ENCODE data around the gene MFAP3. TPM values are rescaled to one million over a fixed set of nuclear protein-coding genes. Genes with fewer than 3 reads are reported as not detected.

MFAP3 gene
- total and polyA plus RNA-seq, 2 of the 13 experiments (the other 11 are each of a cell fraction or from before 2014, with no cell fraction given) = 12.1 to 28.3 TPM

DNA sequence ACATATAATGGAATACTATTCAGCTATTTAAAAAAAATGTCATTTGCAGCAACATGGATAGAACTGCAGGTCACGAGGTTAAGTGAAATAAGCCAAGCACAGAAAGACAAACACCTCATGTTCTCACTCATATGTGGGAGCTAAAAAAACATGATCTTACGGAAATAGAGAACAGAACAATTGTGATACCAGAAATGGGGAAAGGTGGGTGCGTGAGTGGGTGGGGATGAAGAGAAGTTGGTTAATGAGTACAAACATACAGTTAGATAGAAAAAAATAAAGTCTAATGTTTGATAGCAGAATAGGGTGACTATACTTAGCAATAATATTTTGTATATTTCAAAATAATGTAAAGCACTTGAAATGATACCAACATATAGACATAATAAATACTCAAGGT is 38.8 kb upstream of the MFAP3 start:
- DNase-seq (ENCODE audit: low spot score) (no peak), FAIRE-seq (no peak)
- CTCF ChIA-PET (ENCODE audit: low intra/inter-chr PET ratio, low total read pairs) = no interaction called here

More for the DNA sequence above, 38.8 kb upstream of the MFAP3 start:
- no TSS peak for BruUV-seq (replicated peaks)
- H3K4me2 ChIP-seq (ENCODE audit: low read depth, low read length) = no peak overlapping the region
- H3K27ac ChIP-seq (ENCODE audit: extremely low read length, insufficient read depth, low read length) = no peak overlapping the region
- in situ Hi-C loops (cut with HindIII; ENCODE audit: extremely low pct_ligation_motif_present, low pct_unique_long_range_greater_than_20kb) (no loop called here), intact Hi-C loops (cut with micrococcal nuclease; ENCODE audit: unreplicated experiment) (no loop called here)
- H3K36me3 ChIP-seq (replicated peaks in 1 of 2; ENCODE audit: control insufficient read depth in 1 of 2, insufficient read depth in 2 of 2, low read length in 2 of 2) = no peaks in the 10 kb centered on the region
- TF ChIP-seq TOE1 (CRISPR knock-in tag; IDR thresholded peaks at IDR 0.05) (no peak), BRD4 (CRISPR knock-in tag; IDR thresholded peaks at IDR 0.05) (no peak), GPBP1L1 (CRISPR knock-in tag; IDR thresholded peaks at IDR 0.05) (no peak), HNF4A (CRISPR knock-in tag; IDR thresholded peaks at IDR 0.05) (no peak), ZNF687 (CRISPR knock-in tag; IDR thresholded peaks at IDR 0.05) (no peak), ZNF10 (CRISPR knock-in tag; IDR thresholded peaks at IDR 0.05; ENCODE audit: borderline replicate concordance, low read depth) (no peak), SP5 (CRISPR knock-in tag; IDR thresholded peaks at IDR 0.05; ENCODE audit: borderline replicate concordance, low read depth) (no peak), CENPT (CRISPR knock-in tag; IDR thresholded peaks at IDR 0.05; ENCODE audit: low read depth) (no peak)
- TF ChIP-seq, protein P1, sequence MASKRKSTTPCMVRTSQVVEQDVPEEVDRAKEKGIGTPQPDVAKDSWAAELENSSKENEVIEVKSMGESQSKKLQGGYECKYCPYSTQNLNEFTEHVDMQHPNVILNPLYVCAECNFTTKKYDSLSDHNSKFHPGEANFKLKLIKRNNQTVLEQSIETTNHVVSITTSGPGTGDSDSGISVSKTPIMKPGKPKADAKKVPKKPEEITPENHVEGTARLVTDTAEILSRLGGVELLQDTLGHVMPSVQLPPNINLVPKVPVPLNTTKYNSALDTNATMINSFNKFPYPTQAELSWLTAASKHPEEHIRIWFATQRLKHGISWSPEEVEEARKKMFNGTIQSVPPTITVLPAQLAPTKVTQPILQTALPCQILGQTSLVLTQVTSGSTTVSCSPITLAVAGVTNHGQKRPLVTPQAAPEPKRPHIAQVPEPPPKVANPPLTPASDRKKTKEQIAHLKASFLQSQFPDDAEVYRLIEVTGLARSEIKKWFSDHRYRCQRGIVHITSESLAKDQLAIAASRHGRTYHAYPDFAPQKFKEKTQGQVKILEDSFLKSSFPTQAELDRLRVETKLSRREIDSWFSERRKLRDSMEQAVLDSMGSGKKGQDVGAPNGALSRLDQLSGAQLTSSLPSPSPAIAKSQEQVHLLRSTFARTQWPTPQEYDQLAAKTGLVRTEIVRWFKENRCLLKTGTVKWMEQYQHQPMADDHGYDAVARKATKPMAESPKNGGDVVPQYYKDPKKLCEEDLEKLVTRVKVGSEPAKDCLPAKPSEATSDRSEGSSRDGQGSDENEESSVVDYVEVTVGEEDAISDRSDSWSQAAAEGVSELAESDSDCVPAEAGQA (IDR thresholded peaks at IDR 0.05; ENCODE audit: low read depth) = no peak
- TF ChIP-seq, protein P1 (CRISPR knock-in tag; IDR thresholded peaks at IDR 0.05; ENCODE audit: borderline replicate concordance) = no peak
- H3K79me2 ChIP-seq (ENCODE audit: insufficient read depth, low read length) = no peaks in the 10 kb centered on the region
- POLR2A ChIA-PET = no interaction called here
- 95% methylated on average over 3 of the region's 3 CpGs for WGBS (ENCODE audit: low lambda C conversion rate)
- H3K4me3 ChIP-seq (replicated peaks in 1 of 3; ENCODE audit: insufficient read depth in 1 of 3, low read depth in 2 of 3, low read length in 3 of 3) = no peak overlapping the region
- H3K4me1 ChIP-seq (ENCODE audit: insufficient read depth, low read length) = no peaks in the 10 kb centered on the region
- H3K9me3 ChIP-seq (ENCODE audit: low read length) = no peaks in the 10 kb centered on the region
- no peaks in the 10 kb centered on the region for H4K20me1 ChIP-seq (ENCODE audit: insufficient read depth, low read length)
- no peaks in the 10 kb centered on the region for H3K27me3 ChIP-seq (ENCODE audit: control insufficient read depth in 1 of 2, insufficient read depth in 2 of 2, low read length in 2 of 2)
- no peak overlapping the region for H2AFZ ChIP-seq (ENCODE audit: low read length)
- no peak for ATAC-seq
- H3K9ac ChIP-seq (ENCODE audit: insufficient read depth, low read depth, low read length) = no peak overlapping the region
